H1 (cell line): Measurements from ENCODE around the gene CLIC3. TPM values are rescaled to one million over a fixed set of nuclear protein-coding genes. Genes with fewer than 3 reads are reported as not detected.

Source experiments
- RAD21 ChIP-seq, 2 experiments: IDR thresholded peaks in 1 of 2; conservative IDR thresholded peaks in 1 of 2; 2 replicates each; pipeline ENCODE4 v1.6.1; 2011; ENCODE audit warnings: low read depth in 2 of 2, low read length in 2 of 2, improper control_type of control experiment in 1 of 2, inconsistent platforms in 1 of 2, mild to moderate bottlenecking in 1 of 2, moderate library complexity in 1 of 2
- polyA plus RNA-seq, 7 experiments: library from polyadenylated mRNA; depleted of rRNA in 3 of 7; stranded (reverse) in 5 of 7; unstranded in 2 of 7; fragments of >200 nt in 5 of 7; fragments of 200-250 nt in 2 of 7; gene quantifications; 1 replicate in 5 of 7; 2 replicates in 1 of 7; 4 replicates in 1 of 7; pipeline versions ENCODE4 v1.2.1 to v1.2.3, GENCODE V29; 2011 to 2013; ENCODE audit warnings: missing spikeins in 2 of 7, mixed read lengths in 2 of 7
- total RNA-seq: library from RNA; stranded (reverse); fragmentation: NEBNext Ultra II Directional; extraction: Animal tissue kit (Norgen Biotek cat#: 25700); gene quantifications from 2 replicates; pipeline ENCODE4 v1.2.1, GENCODE V29; 2021

Gene CLIC3
- total and polyA plus RNA-seq, 2 of the 8 experiments (the other 6 are each of a cell fraction or from before 2014, with no cell fraction given), result 0.12 TPM; not detected in 1

- no peak for TF ChIP-seq RAD21 (IDR thresholded peaks at IDR 0.05 in 1 of 2, conservative IDR thresholded peaks at IDR 0.05 in 1 of 2; ENCODE audit: low read depth in 2 of 2, low read length in 2 of 2)
Measured at GRCh38 chr9:136955202-136955942, 41.0 kb downstream of the CLIC3 start (continued).
